Parathyroid adenoma (tissue), 2 donors: ENCODE results near the gene MUL1.
A peak's percentile ranks its signal among the peaks of the same experiment; 100 is the strongest.
"Not testable (repeated sequence)": the region's sequence is repeated elsewhere in the genome, so short reads cannot be mapped to it uniquely, and the experiment has no call there.

ENCODE experiments used
- H2AFZ ChIP-seq: fragments of 300-600 bp; sonication (generic); one replicate; pipeline ENCODE4 v1.7.0; 2017; ENCODE audit warnings: antibody characterized with exemption, mild to moderate bottlenecking
- H3K27ac ChIP-seq: fragments of 300-600 bp; sonication (generic); one replicate; pipeline ENCODE4 v1.7.0; 2017
- H3K27me3 ChIP-seq: fragments of 300-600 bp; sonication (generic); one replicate; pipeline ENCODE4 v1.7.0; 2017; ENCODE audit warnings: low read length; ENCODE audit not compliant: control insufficient read depth, insufficient read depth
- H3K36me3 ChIP-seq: fragments of 300-600 bp; sonication (generic); one replicate; pipeline ENCODE4 v1.7.0; 2017; ENCODE audit warnings: low read length; ENCODE audit not compliant: control insufficient read depth, insufficient read depth
- H3K4me1 ChIP-seq: fragments of 300-600 bp; sonication (generic); one replicate; pipeline ENCODE4 v1.7.0; 2017; ENCODE audit warnings: control low read depth
- H3K4me2 ChIP-seq: fragments of 300-600 bp; sonication (generic); one replicate; pipeline ENCODE4 v1.7.0; 2017; ENCODE audit warnings: low read length
- H3K4me3 ChIP-seq: fragments of 300-600 bp; sonication (generic); one replicate; pipeline ENCODE4 v1.7.0; 2017; ENCODE audit warnings: low read depth, low read length
- H3K79me2 ChIP-seq: fragments of 300-600 bp; sonication (generic); one replicate; pipeline ENCODE4 v1.7.0; 2017; ENCODE audit warnings: control low read depth
- H3K9ac ChIP-seq: fragments of 300-600 bp; sonication (generic); one replicate; pipeline ENCODE4 v1.7.0; 2017; ENCODE audit warnings: mild to moderate bottlenecking
- H3K9me3 ChIP-seq: fragments of 300-600 bp; sonication (generic); one replicate; pipeline ENCODE4 v1.7.0; 2017; ENCODE audit warnings: low read length; ENCODE audit not compliant: control insufficient read depth
- CTCF ChIP-seq: fragments of 300-600 bp; sonication (generic); IDR thresholded peaks from one replicate; pipeline ENCODE4 v1.7.0; 2017; ENCODE audit warnings: antibody characterized with exemption, mild to moderate bottlenecking
- donor health status: primary hyperparathyroidism.

The MUL1 gene

DNA sequence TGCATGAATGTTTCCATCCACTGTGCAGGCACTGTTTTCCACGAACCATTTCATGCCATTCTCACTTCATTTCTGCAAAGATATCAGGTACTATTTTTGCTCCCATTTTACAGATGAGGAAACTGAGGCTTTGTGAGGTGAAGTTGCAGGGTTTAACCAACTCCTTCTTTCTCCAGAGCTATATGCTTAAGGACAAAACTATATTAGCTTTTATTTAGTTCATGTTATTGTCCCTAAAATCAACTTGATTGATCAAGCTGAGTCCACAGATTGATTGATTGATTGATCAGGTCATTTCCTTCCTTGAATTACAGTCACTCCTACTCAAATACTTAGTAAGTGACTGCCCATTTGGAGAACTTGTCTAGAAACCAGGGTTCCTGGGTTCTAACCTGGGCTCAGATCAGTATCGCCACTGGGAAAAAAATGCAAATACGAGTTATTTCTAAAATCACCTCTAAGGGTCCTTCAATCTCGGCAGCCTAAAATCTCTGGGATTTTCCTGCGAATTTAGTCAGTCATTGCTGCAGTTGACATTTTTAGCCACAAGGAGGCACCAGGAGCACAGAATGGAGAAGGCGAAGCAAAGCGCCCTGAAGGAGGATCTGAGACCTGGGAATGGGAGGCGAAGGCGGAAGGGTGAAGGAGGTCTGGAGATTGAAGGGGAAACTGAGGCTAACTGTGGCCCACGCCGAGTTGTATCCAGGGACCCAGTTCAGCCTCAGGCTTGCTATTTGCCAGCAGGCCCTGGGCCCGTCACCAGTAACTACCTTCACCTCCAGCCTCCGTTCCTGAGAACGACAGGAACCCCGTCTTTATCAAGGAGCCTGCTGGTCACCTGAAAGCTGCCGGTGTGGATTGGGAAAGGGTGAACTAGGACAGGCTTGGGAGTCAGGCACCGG is 14.3 kb upstream of the MUL1 start:
- H3K27me3 ChIP-seq = no peaks in the 10 kb centered on the region
- H3K36me3 ChIP-seq = no peaks in the 10 kb centered on the region
- no peak overlapping the region for H3K4me3 ChIP-seq
- H3K9me3 ChIP-seq = no peaks in the 10 kb centered on the region
- no peak overlapping the region for H3K9ac ChIP-seq
- no peaks in the 10 kb centered on the region for H3K79me2 ChIP-seq
- no peak overlapping the region for H3K27ac ChIP-seq
- H3K4me1 ChIP-seq = no peaks in the 10 kb centered on the region
- peak; percentile 84 for TF ChIP-seq CTCF
- no peak overlapping the region for H2AFZ ChIP-seq
- peak overlapping the region; percentile 23 for H3K4me2 ChIP-seq

GRCh38 chr1:20519609-20520262 is 11.8 kb upstream of the MUL1 start:
- not testable (repeated sequence) for H3K79me2 ChIP-seq, H3K4me2 ChIP-seq, H3K4me1 ChIP-seq, H3K27me3 ChIP-seq, H3K9ac ChIP-seq, H3K36me3 ChIP-seq, H3K9me3 ChIP-seq, H3K4me3 ChIP-seq, H3K27ac ChIP-seq
- peak overlapping the region; percentile 38 for H2AFZ ChIP-seq

DNA sequence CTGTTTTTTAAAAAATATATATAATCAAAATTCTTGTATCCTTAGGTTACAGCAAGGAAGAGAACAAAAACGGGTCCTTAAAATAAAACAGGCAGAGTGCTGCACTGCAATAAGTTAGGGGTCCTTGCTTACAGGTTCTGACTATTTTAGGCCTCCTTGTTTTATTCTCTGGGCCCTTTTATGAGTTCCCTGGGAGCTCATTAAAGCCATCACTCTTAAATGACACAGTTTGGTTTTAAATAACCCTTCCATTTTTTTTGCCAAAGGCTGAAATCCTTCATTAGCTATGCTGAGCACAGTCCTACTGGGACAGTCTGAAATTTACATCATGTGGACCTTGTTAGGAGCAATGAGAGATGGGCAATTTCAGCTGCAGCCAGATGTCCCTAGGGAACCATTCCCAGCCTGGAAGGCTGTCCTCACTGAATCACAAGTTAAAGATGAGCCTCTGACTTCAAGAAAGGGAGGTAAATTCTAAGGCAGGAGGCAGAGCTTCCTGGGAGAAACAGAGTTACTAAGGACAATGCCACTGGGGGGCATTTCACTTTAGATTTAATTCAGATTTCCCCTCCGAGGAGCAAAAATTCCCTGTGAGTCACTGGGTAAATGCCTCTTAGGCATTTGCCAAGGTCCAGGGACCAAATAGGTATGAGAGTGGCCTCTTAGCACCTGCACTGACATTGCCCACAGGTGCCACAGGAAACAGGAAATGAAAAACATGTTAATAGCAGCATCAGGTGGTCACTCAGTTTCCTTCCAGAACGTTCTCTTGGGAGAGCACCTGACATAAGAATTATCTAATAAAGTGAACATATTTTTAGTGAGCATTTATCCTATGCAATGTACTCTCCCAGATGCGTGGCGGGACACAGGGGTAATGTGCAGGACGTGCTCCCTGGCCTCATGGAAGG is 3.8 kb upstream of the MUL1 start:
- H3K4me3 ChIP-seq = no peak overlapping the region
- H3K36me3 ChIP-seq = no peaks in the 10 kb centered on the region
- no peak overlapping the region for H3K27ac ChIP-seq
- H3K9ac ChIP-seq = no peak overlapping the region
- peaks cover 5% of the 10 kb centered on the region for H3K79me2 ChIP-seq
- H3K9me3 ChIP-seq = no peaks in the 10 kb centered on the region
- H3K4me2 ChIP-seq = no peak overlapping the region
- no peak overlapping the region for H2AFZ ChIP-seq
- TF ChIP-seq CTCF = no peak
- H3K27me3 ChIP-seq = no peaks in the 10 kb centered on the region
- no peaks in the 10 kb centered on the region for H3K4me1 ChIP-seq

- no peak for TF ChIP-seq CTCF
- peaks cover 3% of the 10 kb centered on the region for H3K4me1 ChIP-seq
- H3K79me2 ChIP-seq = peaks cover 14% of the 10 kb centered on the region
- H3K36me3 ChIP-seq = no peaks in the 10 kb centered on the region
- peak overlapping the region; percentile 85 for H3K27ac ChIP-seq
- H3K9ac ChIP-seq = no peak overlapping the region
- H3K9me3 ChIP-seq = no peaks in the 10 kb centered on the region
- H3K4me2 ChIP-seq = peak overlapping the region; percentile 97
- peak overlapping the region; percentile 93 for H2AFZ ChIP-seq
- peak overlapping the region; percentile 96 for H3K4me3 ChIP-seq
- no peaks in the 10 kb centered on the region for H3K27me3 ChIP-seq
Measured at GRCh38 chr1:20508411-20508771, 440 bp upstream of the MUL1 start.

GRCh38 chr1:20507248-20507563 is 745 bp downstream of the MUL1 start:
- H3K9me3 ChIP-seq = no peaks in the 10 kb centered on the region
- peak overlapping the region; percentile 97 for H3K4me2 ChIP-seq
- H3K4me1 ChIP-seq = peaks cover 3% of the 10 kb centered on the region
- H3K9ac ChIP-seq = no peak overlapping the region
- H3K27ac ChIP-seq = peak overlapping the region; percentile 85
- TF ChIP-seq CTCF = no peak
- H2AFZ ChIP-seq = peak overlapping the region; percentile 93
- H3K4me3 ChIP-seq = peak overlapping the region; percentile 96
- no peaks in the 10 kb centered on the region for H3K27me3 ChIP-seq
- H3K79me2 ChIP-seq = peaks cover 14% of the 10 kb centered on the region
- H3K36me3 ChIP-seq = no peaks in the 10 kb centered on the region
